Naive B cell (primary cell): ENCODE results near the gene SMAD6. TPM values are rescaled to one million over a fixed set of nuclear protein-coding genes. Genes with fewer than 3 reads are reported as not detected.
A peak's percentile ranks its signal among the peaks of the same experiment; 100 is the strongest.

Experiments used
- ATAC-seq, 2 donors: fragments of 150-1000 bp; cut with Tn5 transposase; 2 replicates each; pipeline ENCODE4 v1.10.0; 2021; ENCODE audit warnings: low read depth in 2 of 2, mild to moderate bottlenecking in 2 of 2, moderate library complexity in 2 of 2
- DNase-seq: peaks from one replicate; pipeline ENCODE4 v3.0.0; 2022
- H3K27ac Mint-ChIP-seq, 6 donors: one replicate each; pipeline ENCODE4 v1.8.0; 2020 to 2022; ENCODE audit warnings: mild to moderate bottlenecking in 6 of 6, mixed read lengths in 6 of 6, moderate library complexity in 5 of 6, inconsistent platforms in 2 of 6
- H3K27me3 Mint-ChIP-seq, 3 donors: one replicate each; pipeline ENCODE4 v1.8.0; 2021 to 2022; ENCODE audit warnings: mixed read lengths in 3 of 3, mild to moderate bottlenecking in 1 of 3
- H3K36me3 Mint-ChIP-seq, 2 donors: one replicate each; pipeline ENCODE4 v1.8.0; 2020 to 2022; ENCODE audit warnings: mixed read lengths in 2 of 2, inconsistent platforms in 1 of 2, mild to moderate bottlenecking in 1 of 2
- H3K4me1 Mint-ChIP-seq, 3 donors: one replicate each; pipeline ENCODE4 v1.8.0; 2020 to 2022; ENCODE audit warnings: mixed read lengths in 3 of 3, inconsistent platforms in 1 of 3, mild to moderate bottlenecking in 1 of 3, moderate library complexity in 1 of 3
- H3K4me3 Mint-ChIP-seq, 8 donors: one replicate each; pipeline ENCODE4 v1.8.0; 2020 to 2022; ENCODE audit warnings: mild to moderate bottlenecking in 8 of 8, mixed read lengths in 8 of 8, moderate library complexity in 8 of 8, inconsistent platforms in 2 of 8
- H3K9me3 Mint-ChIP-seq, 7 donors: one replicate each; pipeline ENCODE4 v1.8.0; 2020 to 2022; ENCODE audit warnings: mixed read lengths in 7 of 7, mild to moderate bottlenecking in 5 of 7, inconsistent platforms in 2 of 7, moderate library complexity in 1 of 7
- polyA plus RNA-seq, 6 donors: library from polyadenylated mRNA; unstranded; fragments of 300-500 nt; fragmentation: Illumina TruSeq; gene quantifications; one replicate each; pipeline ENCODE4 v1.2.3, GENCODE V29; 2021; ENCODE audit warnings: low read depth in 6 of 6

Gene SMAD6
- polyA plus RNA-seq, 6 donors from 2014 or later = not detected

DNA sequence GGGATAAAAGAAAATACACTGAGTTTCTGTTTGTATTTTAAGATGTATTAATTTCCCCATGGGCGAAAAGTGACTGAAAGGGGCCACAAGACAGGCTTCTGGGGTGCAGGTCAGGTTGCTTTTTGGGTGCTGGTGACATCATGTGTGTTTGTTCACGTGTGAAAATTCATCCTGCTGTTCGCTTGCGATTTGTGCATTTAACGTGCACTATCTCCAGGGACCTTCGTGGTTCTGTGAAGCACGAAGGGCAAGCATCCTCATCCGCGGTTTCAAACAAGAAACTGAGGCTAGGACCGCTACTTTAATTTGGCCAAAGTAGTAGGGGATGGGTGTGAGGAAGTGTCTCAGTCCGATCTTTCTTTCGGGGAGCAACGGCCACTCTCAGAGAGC is 1.6 kb upstream of the SMAD6 start:
- H3K27ac Mint-ChIP-seq = peak overlapping the region in 5 of 6 donors; percentile 71 to 97 (median 91)
- peaks cover 11 to 22% (median 19%) of the 10 kb centered on the region in 3 donors for H3K27me3 Mint-ChIP-seq
- peaks cover 17 to 26% (median 23%) of the 10 kb centered on the region in 3 donors for H3K4me1 Mint-ChIP-seq
- H3K36me3 Mint-ChIP-seq = no peaks in the 10 kb centered on the region
- no peaks in the 10 kb centered on the region for H3K9me3 Mint-ChIP-seq
- DNase-seq (no peak), ATAC-seq (peak; percentile 9 to 17)
- peak overlapping the region; percentile 85 to 95 (median 92) for H3K4me3 Mint-ChIP-seq

GRCh38 chr15:66700802-66701421 is 1.1 kb upstream of the SMAD6 start:
- ATAC-seq (peak; percentile 73 to 76), DNase-seq (peak; percentile 82)
- H3K9me3 Mint-ChIP-seq = no peaks in the 10 kb centered on the region
- H3K27me3 Mint-ChIP-seq = peaks cover 11 to 24% (median 22%) of the 10 kb centered on the region in 3 donors
- H3K4me1 Mint-ChIP-seq = peaks cover 13 to 26% (median 20%) of the 10 kb centered on the region in 3 donors
- H3K4me3 Mint-ChIP-seq = peak overlapping the region; percentile 85 to 97 (median 94)
- no peaks in the 10 kb centered on the region for H3K36me3 Mint-ChIP-seq
- H3K27ac Mint-ChIP-seq = peak overlapping the region in 5 of 6 donors; percentile 71 to 97 (median 91)

GRCh38 chr15:66701422-66702034 is 508 bp upstream of the SMAD6 start:
- Mint-ChIP-seq H3K27me3 (peaks cover 11 to 24% (median 22%) of the 10 kb centered on the region in 3 donors), H3K9me3 (no peaks in the 10 kb centered on the region), H3K4me1 (peaks cover 13 to 26% (median 19%) of the 10 kb centered on the region in 3 donors), H3K36me3 (no peaks in the 10 kb centered on the region), H3K4me3 (peak overlapping the region; percentile 85 to 97 (median 94)), H3K27ac (peak overlapping the region; percentile 35 to 97 (median 82))
- DNase-seq = peak; percentile 46
- ATAC-seq = peak; percentile 14 to 37

GRCh38 chr15:66702787-66703539 is 927 bp downstream of the SMAD6 start:
- H3K27me3 Mint-ChIP-seq = peaks cover 11 to 24% (median 22%) of the 10 kb centered on the region in 3 donors
- peak overlapping the region in 2 of 6 donors; percentile 21 to 87 for H3K27ac Mint-ChIP-seq
- no peaks in the 10 kb centered on the region for H3K36me3 Mint-ChIP-seq
- H3K4me3 Mint-ChIP-seq = peak overlapping the region; percentile 85 to 97 (median 94)
- DNase-seq (peak; percentile 27), ATAC-seq (no peak)
- H3K9me3 Mint-ChIP-seq = no peaks in the 10 kb centered on the region
- H3K4me1 Mint-ChIP-seq = peaks cover 9 to 24% (median 18%) of the 10 kb centered on the region in 3 donors

DNA sequence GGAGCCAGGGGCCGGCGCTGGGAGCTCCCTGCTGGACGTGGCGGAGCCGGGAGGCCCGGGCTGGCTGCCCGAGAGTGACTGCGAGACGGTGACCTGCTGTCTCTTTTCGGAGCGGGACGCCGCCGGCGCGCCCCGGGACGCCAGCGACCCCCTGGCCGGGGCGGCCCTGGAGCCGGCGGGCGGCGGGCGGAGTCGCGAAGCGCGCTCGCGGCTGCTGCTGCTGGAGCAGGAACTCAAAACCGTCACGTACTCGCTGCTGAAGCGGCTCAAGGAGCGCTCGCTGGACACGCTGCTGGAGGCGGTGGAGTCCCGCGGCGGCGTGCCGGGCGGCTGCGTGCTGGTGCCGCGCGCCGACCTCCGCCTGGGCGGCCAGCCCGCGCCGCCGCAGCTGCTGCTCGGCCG is 1.5 kb downstream of the SMAD6 start:
- Mint-ChIP-seq H3K27ac (no peak overlapping the region), H3K4me1 (peaks cover 9 to 18% (median 17%) of the 10 kb centered on the region in 3 donors), H3K27me3 (peaks cover 11 to 24% (median 22%) of the 10 kb centered on the region in 3 donors), H3K9me3 (no peaks in the 10 kb centered on the region), H3K36me3 (no peaks in the 10 kb centered on the region), H3K4me3 (peak overlapping the region in 1 of 8 donors; percentile 85)
- DNase-seq = peak; percentile 33
- ATAC-seq = no peak

DNA sequence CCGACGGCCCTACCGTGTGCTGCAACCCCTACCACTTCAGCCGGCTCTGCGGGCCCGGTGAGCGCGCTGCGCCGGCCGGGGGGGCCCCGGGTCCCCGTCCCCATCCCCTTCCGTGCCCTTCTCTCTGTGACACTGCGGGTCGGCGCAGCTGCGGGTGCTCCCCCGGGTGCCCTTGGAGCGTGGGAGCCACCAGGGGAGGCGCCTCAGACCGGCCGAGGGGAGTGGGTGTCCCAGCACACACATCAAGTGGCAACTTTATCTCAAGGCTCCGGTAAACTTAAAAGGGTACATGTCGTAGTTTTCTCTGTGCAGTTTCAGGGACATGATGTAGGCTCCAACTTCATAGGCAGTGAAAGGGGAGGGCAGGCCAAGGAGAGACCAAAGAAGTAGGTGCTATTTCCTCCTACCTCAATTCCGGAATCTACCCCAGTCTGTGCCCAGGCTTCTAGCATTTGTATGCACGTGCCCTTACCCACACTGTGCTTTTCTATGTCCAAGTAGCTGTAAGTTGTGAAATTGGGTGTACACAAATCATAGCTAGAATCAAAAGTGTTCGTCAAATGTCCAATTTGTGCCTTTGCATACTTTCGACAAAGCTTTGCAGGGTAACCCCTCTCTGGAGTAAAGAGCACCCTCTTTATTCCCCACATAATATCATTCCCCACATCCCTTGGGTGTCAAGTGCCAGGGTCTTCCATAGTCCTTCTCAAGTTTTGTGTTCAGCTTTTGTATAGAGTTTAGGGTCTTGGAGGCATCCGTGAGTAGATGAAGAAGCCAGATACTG is 2.2 kb downstream of the SMAD6 start:
- no peaks in the 10 kb centered on the region for H3K36me3 Mint-ChIP-seq
- peaks cover 9 to 17% (median 17%) of the 10 kb centered on the region in 3 donors for H3K4me1 Mint-ChIP-seq
- DNase-seq (peak; percentile 7), ATAC-seq (no peak)
- no peaks in the 10 kb centered on the region for H3K9me3 Mint-ChIP-seq
- H3K27ac Mint-ChIP-seq = no peak overlapping the region
- H3K4me3 Mint-ChIP-seq = peak overlapping the region; percentile 65 to 89 (median 82)
- H3K27me3 Mint-ChIP-seq = peaks cover 11 to 24% (median 22%) of the 10 kb centered on the region in 3 donors

- peaks cover 9 to 17% (median 17%) of the 10 kb centered on the region in 3 donors for H3K4me1 Mint-ChIP-seq
- no peaks in the 10 kb centered on the region for H3K36me3 Mint-ChIP-seq
- H3K27me3 Mint-ChIP-seq = peaks cover 11 to 24% (median 22%) of the 10 kb centered on the region in 3 donors
- H3K9me3 Mint-ChIP-seq = no peaks in the 10 kb centered on the region
- H3K27ac Mint-ChIP-seq = no peak overlapping the region
- peak overlapping the region; percentile 30 to 89 (median 78) for H3K4me3 Mint-ChIP-seq
- ATAC-seq (no peak), DNase-seq (no peak)
These were observed 2.7 kb downstream of the SMAD6 start for GRCh38 chr15:66704803-66705153.

- Mint-ChIP-seq H3K36me3 (no peaks in the 10 kb centered on the region), H3K27ac (no peak overlapping the region), H3K4me1 (peaks cover 9 to 15% (median 14%) of the 10 kb centered on the region in 3 donors), H3K27me3 (peaks cover 11 to 24% (median 22%) of the 10 kb centered on the region in 3 donors), H3K9me3 (no peaks in the 10 kb centered on the region), H3K4me3 (peak overlapping the region in 4 of 8 donors; percentile 9 to 81 (median 30))
- DNase-seq (no peak), ATAC-seq (no peak)
These were observed 3.5 kb downstream of the SMAD6 start for GRCh38 chr15:66705277-66706146.

GRCh38 chr15:66706225-66706732 is 4.2 kb downstream of the SMAD6 start:
- H3K4me1 Mint-ChIP-seq = peaks cover 9 to 13% (median 11%) of the 10 kb centered on the region in 3 donors
- ATAC-seq (no peak), DNase-seq (no peak)
- H3K9me3 Mint-ChIP-seq = no peaks in the 10 kb centered on the region
- H3K27me3 Mint-ChIP-seq = peaks cover 11 to 24% (median 22%) of the 10 kb centered on the region in 3 donors
- H3K36me3 Mint-ChIP-seq = no peaks in the 10 kb centered on the region
- H3K27ac Mint-ChIP-seq = no peak overlapping the region
- H3K4me3 Mint-ChIP-seq = peak overlapping the region in 2 of 8 donors; percentile 30 to 66

DNA sequence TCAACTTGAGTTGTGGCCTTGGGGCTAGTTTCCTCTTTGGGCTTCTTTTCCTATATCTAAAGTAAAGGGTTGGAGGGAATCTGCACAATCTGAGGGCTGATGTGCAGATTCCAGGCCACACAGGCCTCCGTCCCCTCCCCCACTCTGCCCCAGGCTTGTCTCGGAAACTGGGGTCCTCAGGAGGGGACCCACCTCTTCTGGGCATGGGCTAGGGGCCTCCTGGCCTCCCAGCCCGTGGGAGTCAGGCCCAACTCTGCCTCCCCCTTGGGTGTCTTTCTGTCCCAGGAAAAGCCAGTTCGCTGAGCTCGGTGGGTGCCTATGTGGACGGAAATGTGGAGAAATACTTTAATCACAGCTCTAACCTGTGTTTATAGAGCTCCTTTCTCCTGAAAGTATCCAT is 4.8 kb downstream of the SMAD6 start:
- H3K4me1 Mint-ChIP-seq = peaks cover 5 to 11% (median 10%) of the 10 kb centered on the region in 3 donors
- DNase-seq = no peak
- H3K4me3 Mint-ChIP-seq = peak overlapping the region in 2 of 8 donors; percentile 30 to 66
- H3K27ac Mint-ChIP-seq = no peak overlapping the region
- H3K27me3 Mint-ChIP-seq = peaks cover 11 to 23% (median 20%) of the 10 kb centered on the region in 3 donors
- no peaks in the 10 kb centered on the region for H3K36me3 Mint-ChIP-seq
- no peaks in the 10 kb centered on the region for H3K9me3 Mint-ChIP-seq
- no peak for ATAC-seq

DNA sequence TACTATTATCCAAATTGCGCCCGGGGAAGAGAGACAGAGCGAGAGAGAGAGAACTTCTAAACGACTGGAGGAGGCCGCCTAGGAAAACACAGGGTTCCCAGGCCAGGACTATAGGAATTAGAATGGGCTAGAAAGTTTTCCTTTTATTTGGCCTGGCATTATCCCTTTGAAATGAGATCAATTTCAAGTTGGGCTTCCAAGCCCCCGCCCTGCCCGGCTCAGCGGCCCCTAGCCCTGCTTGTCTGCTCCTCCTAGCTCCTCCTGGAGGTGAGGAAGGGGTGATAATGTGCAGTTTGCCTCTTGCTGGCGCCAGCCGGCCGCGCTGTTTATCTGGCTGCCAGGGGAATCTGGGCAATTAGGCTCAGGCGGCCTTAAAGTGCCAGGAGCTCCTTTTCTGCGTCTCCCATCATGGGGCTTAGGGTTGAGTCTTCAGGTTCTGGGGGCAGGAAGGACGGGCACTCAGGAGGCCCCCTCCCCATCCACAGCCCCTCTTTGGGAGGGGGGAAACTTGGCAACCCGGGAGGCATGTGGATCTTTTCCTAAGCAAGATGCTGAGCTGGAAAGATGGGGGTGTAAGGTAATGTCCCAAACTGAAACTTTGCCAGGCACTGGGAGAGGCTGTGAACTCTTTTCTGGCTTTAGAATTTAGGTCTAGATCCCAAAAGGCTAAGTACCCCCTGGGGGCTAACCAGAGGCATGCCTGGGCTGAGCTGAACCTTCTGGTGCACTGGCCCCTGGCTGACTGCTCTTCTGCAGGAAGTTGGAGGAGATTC is 5.5 kb downstream of the SMAD6 start:
- H3K4me3 Mint-ChIP-seq = no peak overlapping the region
- H3K27ac Mint-ChIP-seq = no peak overlapping the region

More for the DNA sequence above, 5.5 kb downstream of the SMAD6 start:
- Mint-ChIP-seq H3K36me3 (no peaks in the 10 kb centered on the region), H3K9me3 (no peaks in the 10 kb centered on the region), H3K27me3 (peaks cover 6 to 18% (median 13%) of the 10 kb centered on the region in 3 donors), H3K4me1 (peaks cover 0 to 7% (median 4%) of the 10 kb centered on the region in 3 donors)
- DNase-seq (no peak), ATAC-seq (no peak)
